K562 (cell line): Measurements from ENCODE around the gene CDS2. TPM values are rescaled to one million over a fixed set of nuclear protein-coding genes. Genes with fewer than 3 reads are reported as not detected.

Experiments
- BRCA1 ChIP-seq, 2 experiments: fragments of 450-650 bp in 1 of 2; sonication (generic) in 1 of 2; formaldehyde crosslinking in 1 of 2; IDR thresholded peaks; 2 replicates each; pipeline versions ENCODE4 v1.5.0 to v1.6.1; 2017 to 2020; ENCODE audit warnings: mild to moderate bottlenecking in 1 of 2, missing genetic modification reagents in 1 of 2
- CXXC5 ChIP-seq: fragments of 250-450 bp; sonication (Bioruptor Pico); IDR thresholded peaks from 2 replicates; pipeline ENCODE4 v1.8.0; 2022; ENCODE audit warnings: inconsistent platforms, mild to moderate bottlenecking, moderate library complexity
- E2F3 ChIP-seq: fragments of 250-450 bp; sonication (Bioruptor Pico); IDR thresholded peaks from 2 replicates; pipeline ENCODE4 v1.4.0; 2020; ENCODE audit warnings: mild to moderate bottlenecking
- ELF1 ChIP-seq: fragments of 200-800 bp; sonication (Bioruptor generic); IDR thresholded peaks from 2 replicates; pipeline ENCODE4 v1.6.1; 2016; ENCODE audit warnings: missing genetic modification characterization, missing compliant biosample characterization
- ELF2 ChIP-seq: fragments of 250-450 bp; sonication (Bioruptor Pico); IDR thresholded peaks from 2 replicates; pipeline ENCODE4 v1.5.0; 2021; ENCODE audit warnings: mild to moderate bottlenecking
- ELF4 ChIP-seq: fragments of 450-650 bp; formaldehyde crosslinking; IDR thresholded peaks from 2 replicates; pipeline ENCODE4 v1.4.0; 2022; ENCODE audit warnings: missing genetic modification characterization
- FIP1L1 ChIP-seq: fragments of 200-400 bp; formaldehyde crosslinking; IDR thresholded peaks from 2 replicates; pipeline ENCODE4 v1.6.1; 2018; ENCODE audit warnings: mild to moderate bottlenecking, low read depth, low read length; ENCODE audit not compliant: poor library complexity, severe bottlenecking
- GATA2 ChIP-seq: sonication (generic); formaldehyde crosslinking; IDR thresholded peaks from 2 replicates; pipeline ENCODE4 v1.4.0; 2020; ENCODE audit warnings: mild to moderate bottlenecking, missing genetic modification reagents
- MEF2A ChIP-seq: IDR thresholded peaks from 2 replicates; pipeline ENCODE4 v1.6.1; 2011; ENCODE audit warnings: low read depth, mild to moderate bottlenecking, low read length, moderate library complexity; ENCODE audit not compliant: control insufficient read depth
- MEF2D ChIP-seq: conservative IDR thresholded peaks from 2 replicates; pipeline ENCODE4 v1.6.1; 2016; ENCODE audit warnings: low read depth, missing genetic modification characterization, missing compliant biosample characterization
- NFYB ChIP-seq: IDR thresholded peaks from 2 replicates; pipeline ENCODE4 v1.6.1; 2011; ENCODE audit warnings: mild to moderate bottlenecking, moderate library complexity; ENCODE audit not compliant: insufficient read length; ENCODE audit errors: extremely low read depth
- NR2C2 ChIP-seq, 2 experiments: fragments of 200-800 bp in 1 of 2; sonication (Bioruptor generic) in 1 of 2; sonication (generic) in 1 of 2; formaldehyde crosslinking in 1 of 2; IDR thresholded peaks; 2 replicates each; pipeline versions ENCODE4 v1.6.1 to v1.8.0; 2016 to 2022; ENCODE audit warnings: mild to moderate bottlenecking in 1 of 2, missing compliant biosample characterization in 1 of 2, missing genetic modification characterization in 1 of 2, missing genetic modification reagents in 1 of 2
- RBM15 ChIP-seq: fragments of 200-400 bp; formaldehyde crosslinking; IDR thresholded peaks from 2 replicates; pipeline ENCODE4 v1.6.1; 2018; ENCODE audit warnings: mild to moderate bottlenecking, low read length, moderate library complexity; ENCODE audit not compliant: insufficient read depth
- SIX5 ChIP-seq, 2 experiments: IDR thresholded peaks; 2 replicates each; pipeline ENCODE4 v1.6.1; 2011; ENCODE audit warnings: low read length in 2 of 2, borderline replicate concordance in 1 of 2, low read depth in 1 of 2, mild to moderate bottlenecking in 1 of 2, moderate library complexity in 1 of 2; ENCODE audit not compliant: insufficient read depth in 1 of 2
- SMAD2 ChIP-seq: fragments of 150-350 bp; IDR thresholded peaks from 2 replicates; pipeline ENCODE4 v1.6.1; 2014; ENCODE audit warnings: low read depth, mild to moderate bottlenecking, low read length
- SMAD3 ChIP-seq: fragments of 450-650 bp; formaldehyde crosslinking; conservative IDR thresholded peaks from 2 replicates; pipeline ENCODE4 v1.4.0; 2020; ENCODE audit warnings: mild to moderate bottlenecking
- SREBF2 ChIP-seq: sonication (generic); formaldehyde crosslinking; IDR thresholded peaks from 2 replicates; pipeline ENCODE4 v1.4.0; 2020; ENCODE audit warnings: mild to moderate bottlenecking, missing genetic modification reagents
- TOE1 ChIP-seq, 2 experiments: fragments of 450-650 bp in 1 of 2; sonication (generic) in 1 of 2; formaldehyde crosslinking in 1 of 2; IDR thresholded peaks; 2 replicates each; pipeline versions ENCODE4 v1.7.1 to v1.8.0; 2016 to 2022; ENCODE audit warnings: borderline replicate concordance in 2 of 2, mild to moderate bottlenecking in 2 of 2, antibody characterized with exemption in 1 of 2, inconsistent platforms in 1 of 2, low read depth in 1 of 2, missing genetic modification reagents in 1 of 2, moderate library complexity in 1 of 2
- ZNF274 ChIP-seq: IDR thresholded peaks from 2 replicates; pipeline ENCODE4 v1.6.1; 2011; ENCODE audit warnings: low read depth, mild to moderate bottlenecking, low read length, moderate library complexity, borderline replicate concordance
- ZNF324 ChIP-seq: fragments of 250-450 bp; sonication (Bioruptor Pico); IDR thresholded peaks from 2 replicates; pipeline ENCODE4 v1.4.0; 2020; ENCODE audit warnings: mild to moderate bottlenecking
- ZNF586 ChIP-seq: fragments of 450-650 bp; formaldehyde crosslinking; conservative IDR thresholded peaks from 2 replicates; pipeline ENCODE4 v1.4.0; 2020; ENCODE audit warnings: mild to moderate bottlenecking, moderate library complexity
- ZNF707 ChIP-seq: fragments of 250-450 bp; sonication (Bioruptor Pico); conservative IDR thresholded peaks from 2 replicates; pipeline ENCODE4 v1.8.0; 2022; ENCODE audit warnings: inconsistent platforms, mild to moderate bottlenecking, moderate library complexity
- polyA plus RNA-seq, 8 experiments: library from polyadenylated mRNA; depleted of rRNA in 4 of 8; stranded (reverse) in 5 of 8; unstranded in 3 of 8; fragments of >200 nt; fragmentation: Nextera tagmentation in 2 of 8; fragmentation: Illumina TruSeq in 1 of 8; extraction: Ambion mirVana in 2 of 8; extraction: Trizol in 1 of 8; gene quantifications; 2 replicates each; pipeline versions ENCODE4 v1.2.1 to v1.2.3, GENCODE V29; 2011 to 2014; ENCODE audit warnings: inconsistent platforms in 1 of 8, missing spikeins in 1 of 8
- total RNA-seq, 7 experiments: library from RNA; depleted of rRNA in 6 of 7; stranded (reverse); fragments of >200 nt in 6 of 7; fragmentation: Illumina TruSeq in 2 of 7; extraction: Trizol in 2 of 7; gene quantifications; 2 replicates each; pipeline versions ENCODE4 v1.2.1 to v1.2.3, GENCODE V29; 2011 to 2021; ENCODE audit warnings: low replicate concordance in 1 of 7
- TF ChIP-seq, protein P1 (sequence below): fragments of 450-650 bp; IDR thresholded peaks from 2 replicates; pipeline ENCODE4 v1.6.1; 2016; ENCODE audit warnings: antibody characterized with exemption
- TF ChIP-seq, protein P2 (sequence below): fragments of 150-350 bp; conservative IDR thresholded peaks from 2 replicates; pipeline ENCODE4 v1.6.1; 2014; ENCODE audit warnings: low read length
- TF ChIP-seq, protein P3 (sequence below): IDR thresholded peaks from 2 replicates; pipeline ENCODE4 v1.6.1; 2011; ENCODE audit not compliant: insufficient read length; ENCODE audit errors: extremely low read depth

The CDS2 gene
- total and polyA plus RNA-seq, 9 of the 15 experiments (the other 6 are each of a cell fraction or from before 2014, with no cell fraction given), result 6.4 to 46.4 (median 12.2) TPM

DNA sequence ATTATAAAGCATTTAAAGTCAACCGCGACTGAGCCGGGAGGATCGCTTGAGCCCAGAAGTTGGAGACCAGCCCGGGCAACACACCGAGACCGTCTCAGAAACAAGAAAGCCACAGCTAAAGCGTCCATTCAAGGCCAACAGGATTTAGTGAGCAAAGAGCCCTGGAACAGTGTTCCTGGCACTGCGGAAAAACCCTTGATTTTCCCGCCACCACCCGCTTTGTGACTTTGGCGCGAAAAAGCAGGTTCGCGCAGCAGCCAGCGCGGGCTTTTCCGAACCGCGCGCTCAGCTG, 7.7 kb upstream of the CDS2 start (continued):
- TF ChIP-seq, protein P1, sequence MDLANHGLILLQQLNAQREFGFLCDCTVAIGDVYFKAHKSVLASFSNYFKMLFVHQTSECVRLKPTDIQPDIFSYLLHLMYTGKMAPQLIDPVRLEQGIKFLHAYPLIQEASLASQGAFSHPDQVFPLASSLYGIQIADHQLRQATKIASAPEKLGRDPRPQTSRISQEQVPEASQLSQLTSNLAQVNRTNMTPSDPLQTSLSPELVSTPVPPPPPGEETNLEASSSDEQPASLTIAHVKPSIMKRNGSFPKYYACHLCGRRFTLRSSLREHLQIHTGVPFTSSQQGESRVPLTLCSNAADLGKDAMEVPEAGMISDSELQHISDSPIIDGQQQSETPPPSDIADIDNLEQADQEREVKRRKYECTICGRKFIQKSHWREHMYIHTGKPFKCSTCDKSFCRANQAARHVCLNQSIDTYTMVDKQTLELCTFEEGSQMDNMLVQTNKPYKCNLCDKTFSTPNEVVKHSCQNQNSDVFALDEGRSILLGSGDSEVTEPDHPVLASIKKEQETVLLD, result no peak
- TF ChIP-seq CXXC5 (no peak; the same call in none of the 2 replicates), ZNF324 (CRISPR knock-in tag) (no peak), ZNF707 (no peak), SMAD3 (CRISPR knock-in tag) (no peak), ZNF274 (no peak), GATA2 (no peak), ZNF586 (CRISPR knock-in tag) (no peak), FIP1L1 (no peak), MEF2D (tag) (no peak), NR2C2 (CRISPR knock-in tag; IDR thresholded peaks at IDR 0.05) (peak; percentile 85), NR2C2 (tag; IDR thresholded peaks at IDR 0.05) (no peak), SIX5 (IDR thresholded peaks at IDR 0.05; ENCODE audit: borderline replicate concordance in 1 of 2, insufficient read depth in 1 of 2, low read depth in 1 of 2, low read length in 2 of 2) (no peak), SREBF2 (no peak), MEF2A (no peak), SMAD2 (no peak), NFYB (no peak), ELF4 (CRISPR knock-in tag) (no peak), ELF1 (no peak), ELF2 (CRISPR knock-in tag) (no peak), RBM15 (no peak), E2F3 (peak; percentile 99), BRCA1 (IDR thresholded peaks at IDR 0.05) (no peak), BRCA1 (CRISPR knock-in tag; IDR thresholded peaks at IDR 0.05) (no peak), TOE1 (IDR thresholded peaks at IDR 0.05; ENCODE audit: borderline replicate concordance) (no peak), TOE1 (CRISPR knock-in tag; IDR thresholded peaks at IDR 0.05; ENCODE audit: borderline replicate concordance, low read depth) (no peak; the same call in 1 of the 2 replicates)
- TF ChIP-seq, protein P2, sequence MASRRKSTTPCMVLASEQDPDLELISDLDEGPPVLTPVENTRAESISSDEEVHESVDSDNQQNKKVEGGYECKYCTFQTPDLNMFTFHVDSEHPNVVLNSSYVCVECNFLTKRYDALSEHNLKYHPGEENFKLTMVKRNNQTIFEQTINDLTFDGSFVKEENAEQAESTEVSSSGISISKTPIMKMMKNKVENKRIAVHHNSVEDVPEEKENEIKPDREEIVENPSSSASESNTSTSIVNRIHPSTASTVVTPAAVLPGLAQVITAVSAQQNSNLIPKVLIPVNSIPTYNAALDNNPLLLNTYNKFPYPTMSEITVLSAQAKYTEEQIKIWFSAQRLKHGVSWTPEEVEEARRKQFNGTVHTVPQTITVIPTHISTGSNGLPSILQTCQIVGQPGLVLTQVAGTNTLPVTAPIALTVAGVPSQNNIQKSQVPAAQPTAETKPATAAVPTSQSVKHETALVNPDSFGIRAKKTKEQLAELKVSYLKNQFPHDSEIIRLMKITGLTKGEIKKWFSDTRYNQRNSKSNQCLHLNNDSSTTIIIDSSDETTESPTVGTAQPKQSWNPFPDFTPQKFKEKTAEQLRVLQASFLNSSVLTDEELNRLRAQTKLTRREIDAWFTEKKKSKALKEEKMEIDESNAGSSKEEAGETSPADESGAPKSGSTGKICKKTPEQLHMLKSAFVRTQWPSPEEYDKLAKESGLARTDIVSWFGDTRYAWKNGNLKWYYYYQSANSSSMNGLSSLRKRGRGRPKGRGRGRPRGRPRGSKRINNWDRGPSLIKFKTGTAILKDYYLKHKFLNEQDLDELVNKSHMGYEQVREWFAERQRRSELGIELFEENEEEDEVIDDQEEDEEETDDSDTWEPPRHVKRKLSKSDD, result no peak
- TF ChIP-seq, protein P3, sequence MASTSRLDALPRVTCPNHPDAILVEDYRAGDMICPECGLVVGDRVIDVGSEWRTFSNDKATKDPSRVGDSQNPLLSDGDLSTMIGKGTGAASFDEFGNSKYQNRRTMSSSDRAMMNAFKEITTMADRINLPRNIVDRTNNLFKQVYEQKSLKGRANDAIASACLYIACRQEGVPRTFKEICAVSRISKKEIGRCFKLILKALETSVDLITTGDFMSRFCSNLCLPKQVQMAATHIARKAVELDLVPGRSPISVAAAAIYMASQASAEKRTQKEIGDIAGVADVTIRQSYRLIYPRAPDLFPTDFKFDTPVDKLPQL, result no peak
